HG03460 (cell line): ENCODE results near the gene MSANTD1.

ENCODE experiments used
- ATAC-seq: cut with Tn5 transposase; IDR thresholded peaks from one replicate; pipeline ENCODE4 v1.9.1; 2021; ENCODE audit not compliant: unreplicated experiment

The MSANTD1 gene

DNA sequence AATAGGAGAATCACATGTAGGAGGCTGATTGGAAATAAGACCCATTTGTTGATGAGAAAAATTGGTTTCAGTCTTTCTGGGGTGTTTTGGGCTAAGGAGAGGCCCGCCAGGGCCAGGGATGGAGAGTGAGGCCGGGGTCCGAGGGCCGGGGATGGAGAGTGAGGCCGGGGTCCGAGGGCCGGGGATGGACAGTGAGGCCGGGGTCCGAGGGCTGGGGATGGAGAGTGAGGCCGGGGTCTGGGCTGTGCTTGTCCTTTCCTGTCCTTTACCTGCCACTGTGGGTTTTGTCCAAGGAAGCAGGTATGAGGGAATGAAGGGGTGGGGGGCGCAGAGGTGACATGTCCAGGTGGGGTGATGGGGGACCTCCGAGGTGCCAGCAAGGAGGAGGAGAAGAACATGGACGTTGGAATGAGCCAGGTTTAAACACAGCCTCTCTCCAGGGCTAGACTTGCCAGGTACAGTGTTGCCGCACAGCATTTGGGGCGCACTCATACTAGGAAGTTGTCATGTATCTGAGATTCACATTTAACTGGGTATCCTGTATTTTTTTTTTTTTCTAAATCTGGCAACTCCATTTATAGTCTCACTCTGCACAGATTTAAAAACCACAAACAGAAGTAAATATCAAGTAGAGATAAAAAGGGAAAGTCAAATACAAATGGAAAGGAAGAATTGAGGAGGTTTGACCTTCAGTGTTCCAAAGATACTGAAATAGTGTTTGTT, 52.7 kb downstream of the MSANTD1 start:
- ATAC-seq = no peak

DNA sequence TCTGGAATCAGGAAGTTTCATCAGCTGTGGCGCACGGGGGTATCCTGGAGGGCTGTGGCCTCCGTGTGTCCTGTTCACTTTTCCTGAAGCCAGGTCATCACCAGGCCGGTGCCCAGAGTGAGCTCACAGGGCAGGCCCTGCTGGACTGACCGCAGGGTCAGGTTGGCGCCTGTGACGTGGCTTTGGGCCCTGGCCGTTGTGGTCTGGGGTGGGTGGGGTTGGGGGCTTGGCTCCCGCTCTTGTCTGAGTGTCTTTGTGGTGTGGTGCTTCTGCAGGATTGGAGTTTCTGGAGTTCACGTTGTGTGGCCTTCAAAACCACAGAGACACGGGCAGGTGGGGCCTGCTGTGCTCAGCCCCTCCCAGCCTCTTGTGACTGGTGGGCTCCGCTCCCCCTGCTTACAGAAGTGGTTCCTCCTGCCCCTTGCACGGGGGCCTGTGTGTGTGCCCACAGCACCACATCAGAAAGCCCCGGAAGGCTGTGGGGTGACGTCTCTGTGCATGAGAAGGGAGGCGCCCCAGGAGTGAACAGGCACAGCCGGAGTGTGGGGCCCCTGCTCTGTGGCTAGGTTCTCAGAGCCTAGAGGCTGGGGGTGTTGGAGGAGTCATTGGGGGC, 53.3 kb downstream of the MSANTD1 start:
- ATAC-seq = no peak

DNA sequence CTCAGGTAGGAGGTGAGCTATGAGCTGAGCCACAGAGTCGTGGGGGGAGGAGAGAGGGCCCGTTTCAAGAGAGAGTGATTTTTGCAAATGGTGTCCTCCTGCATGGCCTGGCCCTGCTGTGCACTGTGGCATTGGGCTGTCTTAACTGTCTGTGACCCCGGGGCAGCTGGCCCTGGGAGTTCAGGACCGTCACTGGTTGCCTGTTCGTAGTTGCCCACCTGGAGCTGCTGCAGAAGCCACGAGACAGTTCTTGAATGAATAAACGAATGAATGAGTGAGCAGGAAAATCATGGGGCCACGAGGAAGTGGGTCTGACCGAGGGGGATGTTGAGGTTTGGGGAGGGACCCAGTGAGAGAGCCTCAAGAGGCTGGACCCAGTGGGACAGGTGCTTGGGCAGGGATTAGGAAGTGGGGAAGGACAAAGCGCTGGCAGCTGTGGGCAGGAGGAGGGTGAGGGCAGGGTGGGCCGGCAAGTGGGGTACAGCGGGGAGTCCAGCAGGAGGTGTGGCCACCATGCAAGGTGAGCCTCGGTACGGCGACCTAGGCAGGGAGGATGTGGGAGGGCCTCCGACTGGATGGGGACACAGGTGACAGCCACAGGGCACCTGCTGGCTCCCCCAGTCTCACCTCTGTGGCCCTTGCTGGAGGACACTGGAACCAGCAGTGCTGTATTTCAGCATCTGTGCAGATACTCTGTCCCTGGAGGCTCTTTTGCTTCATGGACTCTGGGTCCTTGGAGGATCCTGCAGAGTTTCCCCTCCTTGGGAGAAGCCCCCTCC, 54.0 kb downstream of the MSANTD1 start:
- no peak for ATAC-seq

DNA sequence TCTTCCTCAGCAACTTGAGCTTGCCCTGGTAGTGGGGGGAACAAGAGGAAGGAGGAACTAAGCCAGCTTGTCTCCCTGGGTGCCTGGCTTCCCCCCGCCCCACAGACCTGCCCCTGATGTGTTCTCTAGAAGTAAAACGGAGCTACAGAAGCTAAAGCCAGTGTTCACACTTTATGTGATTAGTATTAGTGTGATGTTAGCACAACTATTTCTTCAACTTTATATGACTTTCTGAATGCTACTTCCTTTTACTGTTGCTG, 54.5 kb downstream of the MSANTD1 start:
- no peak for ATAC-seq

DNA sequence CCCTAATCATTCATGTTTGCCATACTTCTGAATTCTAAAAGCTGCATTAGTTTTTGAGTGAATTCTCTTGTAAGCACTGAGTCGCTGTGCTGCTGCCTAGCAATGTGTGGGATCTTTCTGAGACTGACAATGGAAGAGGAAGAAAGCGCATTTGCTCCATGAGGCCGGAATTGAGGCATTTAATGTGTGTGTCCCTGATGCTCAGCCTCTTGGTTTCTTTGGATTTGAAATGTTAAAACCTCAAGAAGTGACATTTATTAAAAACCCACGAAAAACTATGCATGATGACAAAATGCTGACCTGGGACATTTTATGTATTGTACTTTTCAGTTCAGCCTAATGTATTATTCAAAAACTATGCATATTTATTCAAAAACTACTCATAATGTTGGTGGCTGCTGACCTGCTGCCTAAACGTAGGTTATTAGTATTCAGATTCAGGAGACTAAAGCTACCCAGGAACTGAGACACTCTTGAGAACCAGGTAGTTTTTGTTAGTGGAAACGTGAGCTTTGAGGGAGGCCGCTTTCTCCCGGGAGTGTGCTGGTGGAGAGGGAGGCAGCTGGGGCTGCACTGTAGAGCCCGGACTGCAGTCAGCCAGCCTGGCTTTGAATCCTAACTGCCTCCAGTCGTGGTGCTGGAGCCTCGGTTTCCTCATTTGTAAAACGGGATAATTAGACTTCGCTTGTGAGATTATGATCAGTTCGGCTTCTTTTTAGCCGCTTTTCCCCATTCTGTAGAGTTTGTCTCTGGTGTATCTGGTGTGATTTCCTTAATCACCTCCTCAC, 55.2 kb downstream of the MSANTD1 start:
- no peak for ATAC-seq

DNA sequence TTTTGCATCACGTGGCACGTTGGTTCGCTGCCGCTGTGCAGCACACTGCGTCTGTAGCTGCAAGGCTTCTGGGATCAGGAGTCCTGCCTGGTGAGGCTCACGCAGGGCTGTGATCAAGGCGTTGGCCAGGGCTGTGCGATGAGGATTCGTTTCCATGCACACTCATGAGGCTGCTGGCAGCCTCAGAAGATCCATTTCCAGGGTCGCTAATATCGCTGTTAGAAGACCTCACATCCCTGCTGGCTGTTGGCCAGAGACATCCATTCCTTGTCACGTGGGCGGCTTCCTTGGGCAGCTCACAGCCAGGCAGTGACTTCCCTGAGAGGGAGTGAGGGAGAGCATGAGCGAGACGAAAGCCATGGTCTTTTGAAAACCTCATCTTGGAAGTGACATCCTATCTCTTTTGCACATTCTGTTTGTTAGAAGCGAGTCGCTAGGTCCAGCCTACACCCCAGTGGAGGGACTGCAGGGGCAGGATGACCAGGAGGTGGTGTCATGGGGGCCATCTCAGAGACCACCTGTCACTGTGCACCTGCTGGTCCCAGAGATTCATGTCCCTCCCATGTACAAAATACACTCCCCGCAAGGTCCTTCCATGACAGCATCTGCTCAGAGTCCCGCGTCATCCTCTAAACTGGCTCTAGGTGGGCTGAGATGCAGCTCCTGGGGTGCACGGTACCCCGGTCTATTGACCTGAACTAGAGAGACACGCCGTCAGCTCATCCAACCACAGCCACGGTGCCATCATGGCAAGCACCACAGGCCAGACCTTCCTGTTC, 56.1 kb downstream of the MSANTD1 start:
- no peak for ATAC-seq

DNA sequence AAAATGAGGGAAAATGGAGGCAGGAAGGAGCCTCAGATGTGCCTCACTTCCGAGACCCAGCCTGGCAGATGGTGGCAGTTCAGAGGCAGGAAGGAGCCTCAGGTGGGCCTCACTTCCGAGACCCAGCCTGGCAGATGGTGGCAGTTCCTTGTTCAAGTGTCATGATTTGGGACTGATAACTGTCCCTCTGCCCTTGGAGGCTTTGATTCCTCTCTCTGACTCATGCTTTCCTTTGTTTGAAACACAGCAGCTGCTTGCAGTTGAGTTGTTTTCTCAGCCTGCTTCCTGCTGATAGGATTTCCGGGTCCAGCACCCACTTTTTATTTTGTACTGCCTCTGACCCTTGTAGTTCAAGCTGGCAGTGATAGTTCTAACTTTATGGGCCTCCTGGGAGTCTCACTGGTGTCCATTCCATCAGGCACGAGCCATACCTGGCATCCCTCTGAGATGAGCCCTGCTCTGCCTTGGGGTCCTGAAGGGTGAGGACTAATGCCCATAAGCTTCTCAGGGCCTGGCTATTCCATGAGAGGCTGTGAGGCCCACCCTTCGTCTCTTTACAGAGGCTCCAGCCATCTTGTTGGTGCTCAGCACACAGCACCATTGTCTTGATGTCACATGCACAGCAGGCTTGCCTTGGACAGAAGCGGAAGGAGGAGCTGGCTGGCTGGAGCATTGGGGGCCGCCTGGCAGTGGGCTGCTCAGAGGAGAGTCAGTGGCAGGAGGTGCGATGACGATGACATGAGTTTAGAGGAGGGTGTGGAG, 56.8 kb downstream of the MSANTD1 start:
- ATAC-seq = no peak
